ENCODE measurements around the gene TNRC6B. TPM values are rescaled to one million over a fixed set of nuclear protein-coding genes. Genes with fewer than 3 reads are reported as not detected.

The TNRC6B gene
- total RNA-seq, 1 experiment from 2014 or later, result 58.1 TPM

GRCh38 chr22:40368836-40369235 lies 191.1 kb downstream of the TNRC6B start:
- no peak for TF ChIP-seq CTCF (conservative IDR thresholded peaks at IDR 0.05)

More at GRCh38 chr22:40368836-40369235, 191.1 kb downstream of the TNRC6B start:
- Histone ChIP-seq H3K9me3 (ENCODE audit: control insufficient read depth, low read depth, low read length) (no peaks in the 10 kb centered on the region), H3K23me2 (ENCODE audit: insufficient read length, low read depth, low read length, poor library complexity, severe bottlenecking) (peaks cover 3% of the 10 kb centered on the region), H3K79me1 (ENCODE audit: insufficient read depth, low read depth, low read length, poor library complexity, severe bottlenecking) (no peaks in the 10 kb centered on the region), H3K27ac (ENCODE audit: insufficient read length, low read depth, low read length) (no peak overlapping the region), H3K9ac (ENCODE audit: extremely low read depth, insufficient read length, low read length) (no peak overlapping the region), H2BK120ac (ENCODE audit: low read depth, low read length, poor library complexity, severe bottlenecking) (no peak overlapping the region), H2BK20ac (ENCODE audit: low read depth, low read length, poor library complexity, severe bottlenecking) (no peak overlapping the region), H3K23ac (ENCODE audit: insufficient read length, low read depth, low read length) (no peak overlapping the region), H3K4ac (ENCODE audit: low read depth, low read length) (no peak overlapping the region), H3K79me2 (ENCODE audit: insufficient read depth, low read length) (no peaks in the 10 kb centered on the region), H4K5ac (ENCODE audit: insufficient read length, low read depth, low read length) (no peak overlapping the region), H4K20me1 (ENCODE audit: control insufficient read depth, insufficient read depth, insufficient read length) (no peaks in the 10 kb centered on the region), H4K91ac (ENCODE audit: insufficient read length, low read depth, low read length) (no peak overlapping the region), H2BK15ac (ENCODE audit: low read depth, low read length) (no peak overlapping the region), H3K27me3 (ENCODE audit: insufficient read depth, low read length) (no peaks in the 10 kb centered on the region), H3K56ac (ENCODE audit: insufficient read length, low read depth, low read length) (no peak overlapping the region), H2AK5ac (ENCODE audit: insufficient read length, low read length) (no peak overlapping the region), H3K18ac (ENCODE audit: insufficient read length, low read depth, low read length) (no peak overlapping the region), H2BK12ac (ENCODE audit: insufficient read length, low read depth, low read length) (no peak overlapping the region), H3K4me1 (ENCODE audit: insufficient read depth, low read length) (no peaks in the 10 kb centered on the region), H3T11ph (ENCODE audit: low read length) (no peak overlapping the region), H2BK5ac (ENCODE audit: insufficient read length, low read length) (no peak overlapping the region), H2AFZ (ENCODE audit: low read length) (no peak overlapping the region), H3K4me2 (ENCODE audit: insufficient read depth, insufficient read length, low read length) (no peak overlapping the region), H3K14ac (ENCODE audit: insufficient read depth, low read length) (no peak overlapping the region), H4K8ac (replicated peaks; ENCODE audit: insufficient read length, low read depth, low read length) (no peak overlapping the region)
- DNase-seq, result no peak
- Mint-ChIP-seq H3K4me1 (peaks cover 5 to 8% of the 10 kb centered on the region in 2 experiments), H3K27ac (no peak overlapping the region; a peak in 1 of 7 replicates), H3K4me3 (no peak overlapping the region), H3K36me3 (ENCODE audit: insufficient read depth in 1 of 3, low read depth in 3 of 3) (peaks cover 36 to 75% (median 70%) of the 10 kb centered on the region in 3 experiments; a peak in 6 of 7 replicates), H3K27me3 (ENCODE audit: low read depth) (no peaks in the 10 kb centered on the region; the same call in 1 of the 2 replicates), H3K9me3 (no peaks in the 10 kb centered on the region)
- WGBS (ENCODE audit: extremely low coverage, insufficient read length, low lambda C conversion rate), result no CpG with 5 or more reads among the region's 3 CpGs

All from H9 (cell line).